HG02798 (cell line): ENCODE results near the gene SHB.

Experiments
- ATAC-seq: cut with Tn5 transposase; IDR thresholded peaks from one replicate; pipeline ENCODE4 v1.9.1; 2021; ENCODE audit warnings: mild to moderate bottlenecking; ENCODE audit not compliant: unreplicated experiment, poor library complexity

SHB gene

DNA sequence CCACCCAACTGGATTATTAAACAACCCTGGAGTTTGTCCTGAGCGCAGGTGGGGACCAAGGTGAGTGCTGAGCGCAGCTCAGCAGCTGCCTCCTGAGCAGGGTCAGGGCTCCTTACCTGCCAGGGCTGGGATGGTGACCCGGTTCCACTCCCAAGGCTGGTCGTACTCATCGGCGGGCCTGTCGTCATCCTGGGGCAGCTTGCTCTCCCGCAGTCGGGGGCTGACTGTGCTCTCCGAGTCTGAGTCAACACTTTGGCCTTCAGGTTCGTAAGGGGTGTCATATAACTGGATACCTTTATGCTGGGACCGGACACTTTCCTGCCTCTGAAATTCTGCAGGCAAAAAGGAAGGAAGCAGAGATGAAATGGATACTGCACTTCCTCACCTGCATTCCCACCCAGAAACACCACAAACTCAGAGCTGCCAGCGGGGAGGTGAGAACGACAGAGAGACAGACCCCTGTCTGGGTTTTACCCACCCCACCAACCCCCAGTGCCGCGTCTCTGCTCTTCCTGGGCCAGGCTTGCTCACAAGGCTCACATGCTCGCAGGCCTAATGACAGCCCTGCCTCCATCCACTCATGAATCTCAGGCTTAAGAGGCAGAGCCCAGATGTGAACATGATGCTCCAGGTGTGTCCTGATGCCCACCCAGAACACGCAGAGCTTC lies 94.4 kb downstream of the SHB start:
- no peak for ATAC-seq

DNA sequence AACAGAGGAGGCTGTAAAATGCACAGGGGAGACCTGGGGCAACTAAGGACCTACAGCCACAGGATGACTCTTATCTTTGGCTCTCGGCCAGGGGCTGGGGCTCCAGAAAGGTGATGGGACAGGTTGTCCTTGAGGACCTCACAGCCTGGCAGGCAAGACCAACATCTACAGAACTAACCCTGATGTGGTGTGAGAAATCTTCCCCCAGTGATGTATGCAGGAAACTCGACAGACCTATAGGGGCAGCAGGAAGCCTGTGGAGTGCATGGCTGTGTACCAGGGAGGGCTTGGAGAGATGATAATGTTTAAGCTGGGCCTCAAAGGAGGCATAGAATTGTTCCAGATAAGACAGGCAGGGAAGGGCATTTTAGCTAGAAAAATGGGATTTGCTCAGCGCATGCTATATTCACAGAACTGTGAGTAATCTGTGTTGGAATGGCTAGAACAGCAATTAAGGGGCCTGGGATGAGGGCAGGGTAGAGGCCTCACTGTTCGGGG lies 96.6 kb downstream of the SHB start:
- ATAC-seq = no peak

DNA sequence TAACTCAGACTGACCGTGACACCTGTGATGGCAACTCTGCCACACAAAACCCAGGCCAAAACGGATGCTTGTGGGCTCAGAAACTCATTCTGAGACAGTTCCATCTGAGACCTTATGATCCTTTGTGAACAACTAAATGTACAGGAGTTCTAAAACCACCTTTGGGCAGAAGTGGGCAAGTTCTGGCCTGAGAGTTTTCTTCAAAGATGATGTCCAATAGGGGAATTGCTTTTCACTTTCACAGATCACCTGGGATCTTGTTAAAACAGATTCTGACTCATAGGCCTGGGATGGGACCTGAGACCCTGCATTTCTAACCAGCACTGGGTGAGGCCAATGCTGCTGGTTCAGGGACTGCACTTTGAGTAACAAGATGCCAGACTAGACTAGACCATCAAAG lies 97.3 kb downstream of the SHB start:
- no peak for ATAC-seq

DNA sequence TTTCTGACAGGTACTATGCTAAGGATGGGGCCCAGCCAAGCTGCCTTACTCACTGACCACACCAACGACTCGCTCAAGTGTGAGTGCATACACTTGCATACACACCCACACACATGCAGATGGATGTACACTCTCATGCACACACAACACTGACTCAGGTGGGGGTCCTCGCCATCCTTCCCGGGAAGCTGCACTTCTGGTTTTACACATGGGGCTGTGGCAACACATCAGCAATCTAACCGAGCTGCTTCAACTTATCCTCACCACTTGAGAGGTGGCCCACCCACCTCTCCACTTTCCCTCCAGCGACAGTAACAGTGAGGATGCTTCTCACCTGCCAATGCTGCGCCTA lies 97.9 kb downstream of the SHB start:
- ATAC-seq = no peak

DNA sequence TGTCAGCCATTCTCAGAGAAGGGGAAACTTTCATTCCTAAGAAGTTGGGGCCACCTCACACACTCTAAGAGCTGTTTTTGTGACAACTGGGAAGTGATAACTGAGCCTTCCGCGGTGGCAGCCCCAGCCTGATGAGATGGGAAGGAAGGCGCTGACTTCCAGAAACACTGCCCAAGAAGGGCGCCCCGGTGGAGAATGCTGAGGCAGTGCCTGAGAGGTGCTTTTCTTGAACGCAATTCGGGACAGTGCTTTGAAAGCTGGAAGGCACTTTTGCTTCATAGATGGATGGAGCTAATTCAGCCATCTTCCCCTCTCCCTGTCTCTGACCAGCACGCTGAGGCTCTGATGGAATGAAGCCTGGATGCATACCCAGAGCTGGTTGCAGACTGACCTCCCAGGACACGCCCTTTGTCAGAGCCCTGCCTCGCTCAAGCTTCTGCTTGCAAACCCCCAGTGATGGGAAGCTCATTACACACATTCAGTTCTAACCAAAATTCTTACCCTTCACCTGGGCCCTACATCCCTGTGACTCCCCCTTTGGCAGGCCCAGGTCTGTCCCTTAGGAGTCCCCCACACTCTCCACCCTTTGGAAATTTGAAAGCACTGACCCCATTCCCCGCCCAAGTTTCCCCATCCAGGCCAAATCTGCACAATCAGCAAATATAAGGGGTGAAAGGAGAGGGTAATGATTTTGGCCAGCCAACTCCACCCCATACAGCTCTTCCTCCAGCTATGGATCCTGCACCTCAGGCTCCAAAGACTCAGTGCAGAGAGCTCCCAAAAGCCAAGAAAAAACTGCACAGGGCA lies 98.5 kb downstream of the SHB start:
- no peak for ATAC-seq

DNA sequence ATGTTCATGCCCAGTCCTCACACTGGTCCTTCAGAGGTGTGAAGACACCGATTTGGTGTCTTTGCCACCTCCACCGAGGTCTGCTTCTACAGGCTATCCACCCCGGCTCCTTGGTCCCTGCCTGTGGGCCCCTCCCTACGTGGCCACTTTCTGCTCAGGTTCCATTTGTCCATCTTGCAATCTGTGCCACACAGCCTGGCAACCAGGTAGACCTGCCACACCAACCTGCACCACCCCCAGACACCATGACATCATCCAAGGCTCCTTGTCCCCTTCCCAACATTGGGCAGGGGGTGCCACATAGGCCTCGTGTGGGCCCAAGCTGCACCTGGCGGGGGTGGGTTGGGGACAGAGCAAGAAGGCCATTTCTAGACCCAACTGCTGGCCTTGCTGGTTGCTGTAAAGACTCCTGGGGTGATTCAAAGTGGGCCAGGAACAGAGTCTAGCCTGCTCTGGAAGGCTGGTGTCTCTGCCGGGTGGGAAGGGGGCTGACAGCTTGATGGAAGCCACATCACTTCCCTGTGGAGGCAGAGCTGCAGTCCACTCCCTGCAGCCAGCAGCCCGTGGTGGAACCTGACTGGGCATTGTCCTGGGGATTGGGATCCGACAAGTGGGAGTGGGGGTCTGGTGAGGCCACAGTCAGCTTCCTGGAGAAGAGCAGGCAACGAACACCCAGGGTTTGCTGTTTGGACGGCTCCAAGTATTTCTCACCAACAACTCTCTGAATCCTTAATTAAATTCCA lies 99.3 kb downstream of the SHB start:
- no peak for ATAC-seq

DNA sequence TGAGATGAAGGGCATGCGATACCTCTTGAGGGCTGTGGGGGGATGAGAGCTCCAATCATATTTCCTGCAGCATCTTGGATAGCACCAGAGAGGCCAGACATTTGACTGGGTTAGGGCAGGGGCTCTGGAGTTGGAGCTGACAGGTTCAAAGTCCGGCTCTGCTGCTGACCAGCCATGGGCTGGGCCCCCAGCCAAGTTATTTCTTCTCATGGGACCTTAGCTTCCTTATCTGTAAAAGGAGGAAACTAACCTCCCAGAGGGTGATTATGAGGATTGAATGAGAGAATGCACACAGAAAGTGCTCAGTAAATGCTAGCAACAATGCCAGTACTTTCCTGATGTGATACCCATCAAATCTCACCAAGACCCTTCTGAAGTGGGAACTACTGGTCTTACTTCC lies 99.9 kb downstream of the SHB start:
- no peak for ATAC-seq

DNA sequence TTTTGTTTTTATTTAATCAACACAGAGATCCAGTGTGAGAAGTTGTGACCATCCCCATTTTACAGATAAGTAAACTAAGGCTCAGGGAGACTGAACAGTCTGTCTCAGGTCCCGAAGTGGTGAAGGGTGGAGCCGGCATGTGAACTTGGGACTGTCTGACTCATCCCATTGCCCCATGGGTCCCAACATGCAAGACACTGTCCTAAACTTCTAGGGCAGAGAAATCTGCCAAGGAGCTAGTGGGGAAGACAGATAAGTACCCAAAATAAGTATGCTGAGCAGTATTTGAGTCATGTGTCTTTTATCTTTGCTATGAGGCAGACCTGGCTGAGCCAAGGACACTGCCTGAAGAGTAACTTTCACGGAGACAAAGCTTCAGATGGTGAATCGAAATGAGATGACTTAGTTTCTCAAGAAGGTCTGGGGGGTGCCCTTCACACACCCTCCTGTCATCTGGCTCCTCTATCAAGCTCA lies 100.8 kb downstream of the SHB start:
- ATAC-seq = no peak

DNA sequence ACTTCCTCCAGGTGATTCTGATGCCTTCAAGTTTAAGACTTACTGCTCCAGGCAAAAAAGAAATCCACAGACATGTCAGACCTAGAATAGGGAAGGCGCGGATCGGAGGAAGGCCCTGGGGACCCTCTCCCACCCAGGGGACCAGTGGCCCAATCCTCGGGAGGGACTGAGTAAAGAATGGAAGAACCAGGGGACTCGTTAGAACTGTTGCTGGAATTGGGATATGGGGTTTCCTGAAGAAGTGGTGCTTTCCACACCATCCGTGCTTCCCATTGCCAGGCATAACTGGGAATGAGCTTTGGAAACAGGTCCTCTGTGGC lies 101.3 kb downstream of the SHB start:
- no peak for ATAC-seq

DNA sequence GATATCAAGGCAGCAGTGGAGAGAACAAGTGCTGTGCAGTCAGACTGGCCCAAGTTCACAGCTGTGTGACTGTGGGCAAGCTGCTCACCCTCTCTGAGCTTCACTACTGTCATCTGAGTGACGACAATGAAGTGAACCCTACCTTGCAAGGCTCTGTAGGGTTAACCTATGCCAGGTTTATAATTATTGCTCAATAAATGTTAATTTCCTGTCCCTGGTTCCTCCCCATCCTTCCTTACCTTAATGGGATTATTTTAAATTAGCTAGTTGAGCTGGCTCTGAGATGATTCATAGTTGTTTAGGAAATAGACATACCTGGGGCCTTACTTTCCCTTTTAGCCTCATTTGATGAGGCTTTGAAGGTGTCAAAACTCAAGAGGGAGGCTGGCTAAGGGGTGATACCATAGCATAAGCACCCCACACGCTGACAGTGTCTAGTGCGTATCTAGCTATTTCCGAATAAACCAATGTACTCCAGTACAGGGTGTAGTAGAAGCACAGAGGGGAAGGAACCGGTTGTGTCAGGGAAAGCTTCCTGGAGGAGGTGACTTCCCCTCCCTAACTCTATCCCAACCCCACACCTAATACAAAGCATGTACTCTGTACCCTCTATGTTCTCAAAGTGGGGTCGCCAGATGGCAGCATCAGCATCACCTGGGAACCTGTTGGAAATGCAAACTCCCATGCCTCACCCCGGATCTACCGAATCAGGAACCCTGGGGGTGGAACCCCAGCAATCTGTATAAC lies 101.8 kb downstream of the SHB start:
- no peak for ATAC-seq

DNA sequence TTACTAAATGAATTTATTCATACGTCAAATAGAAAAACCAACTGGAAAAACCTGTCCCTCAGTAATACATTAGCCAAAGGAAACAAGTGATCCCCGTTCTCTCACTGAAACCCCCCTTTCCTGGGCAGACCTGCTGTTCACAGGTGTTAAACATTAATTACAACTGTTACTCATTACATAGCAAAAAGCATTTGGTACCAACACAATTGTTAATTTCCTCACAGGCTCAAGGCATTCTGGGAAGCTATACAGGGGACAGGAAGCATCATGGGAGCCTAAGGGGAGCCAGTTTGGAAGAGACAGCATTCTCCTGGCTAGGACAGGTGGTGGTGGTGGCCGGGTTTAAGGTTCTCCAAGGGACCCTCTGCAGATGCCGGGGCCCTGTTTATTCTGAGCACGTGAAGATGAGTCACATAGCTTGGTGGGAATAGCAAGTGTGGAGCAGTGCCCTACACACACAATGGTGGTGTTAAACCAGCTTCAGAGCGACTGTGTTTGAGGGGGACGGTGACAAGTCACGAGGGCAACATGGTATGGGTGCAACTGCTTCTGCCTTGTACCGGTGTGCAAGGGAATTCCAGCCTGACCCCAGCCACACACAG lies 102.5 kb downstream of the SHB start:
- no peak for ATAC-seq

DNA sequence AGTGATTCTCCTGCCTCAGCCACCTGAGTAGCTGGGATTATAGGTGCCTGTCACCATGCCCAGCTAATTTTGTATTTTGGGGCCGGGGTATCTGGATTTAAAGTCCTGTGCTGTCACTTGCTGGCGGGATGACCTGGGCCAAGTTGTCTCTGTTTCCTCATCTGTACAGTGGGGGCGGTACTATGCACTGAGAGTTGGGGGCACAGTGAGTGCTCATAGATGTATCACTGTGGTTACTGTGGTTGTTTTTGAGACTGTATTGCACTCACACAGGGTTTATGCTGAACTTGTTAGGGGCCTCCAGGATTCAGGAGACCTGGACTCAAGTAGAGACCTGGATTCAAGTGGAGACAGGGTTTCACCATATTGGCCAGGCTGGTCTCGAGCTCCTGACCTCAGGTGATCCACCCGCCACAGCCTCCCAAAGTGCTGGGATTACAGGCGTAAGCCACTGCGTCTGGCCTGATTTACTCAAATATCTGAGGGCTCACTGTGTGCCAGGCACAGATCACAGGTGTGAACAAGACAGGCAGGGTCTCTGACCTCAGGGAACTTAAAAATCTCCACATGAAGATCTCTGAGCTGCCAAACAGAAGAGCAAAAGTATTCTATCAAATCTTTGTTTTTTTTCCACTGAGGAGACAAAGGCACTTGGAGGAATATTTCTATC lies 103.2 kb downstream of the SHB start:
- ATAC-seq = peak; percentile 55

DNA sequence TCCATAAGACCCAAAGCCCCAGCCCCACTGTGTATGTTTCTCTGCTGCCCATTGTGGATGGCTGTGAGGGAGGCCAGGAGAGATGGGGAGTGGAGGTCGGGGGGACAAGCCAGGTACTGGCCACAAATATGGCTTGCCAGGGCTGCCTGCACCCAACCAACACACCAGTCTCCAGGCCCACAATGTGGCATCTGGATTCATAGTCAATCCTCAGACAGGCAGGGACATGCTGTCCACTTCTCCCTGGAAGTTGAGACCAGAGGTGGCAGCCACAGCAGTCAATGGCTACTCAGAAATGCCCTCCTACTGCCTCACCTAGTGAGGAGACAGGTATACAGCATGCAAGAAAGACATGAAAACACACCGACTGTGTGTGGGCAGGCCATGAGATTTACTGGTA lies 103.9 kb downstream of the SHB start:
- no peak for ATAC-seq

DNA sequence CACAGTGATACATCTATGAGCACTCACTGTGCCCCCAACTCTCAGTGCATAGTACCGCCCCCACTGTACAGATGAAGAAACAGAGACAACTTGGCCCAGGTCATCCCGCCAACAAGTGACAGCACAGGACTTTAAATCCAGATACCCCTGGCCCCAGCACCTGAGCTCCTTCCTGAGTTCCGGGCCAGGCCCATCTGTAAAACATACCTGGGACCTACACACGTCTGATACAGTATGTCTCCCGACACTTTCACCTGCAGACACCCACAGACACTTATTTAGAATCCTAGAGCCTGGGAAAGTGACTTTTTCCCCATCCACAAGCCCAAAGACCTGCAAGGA lies 104.3 kb downstream of the SHB start:
- no peak for ATAC-seq

DNA sequence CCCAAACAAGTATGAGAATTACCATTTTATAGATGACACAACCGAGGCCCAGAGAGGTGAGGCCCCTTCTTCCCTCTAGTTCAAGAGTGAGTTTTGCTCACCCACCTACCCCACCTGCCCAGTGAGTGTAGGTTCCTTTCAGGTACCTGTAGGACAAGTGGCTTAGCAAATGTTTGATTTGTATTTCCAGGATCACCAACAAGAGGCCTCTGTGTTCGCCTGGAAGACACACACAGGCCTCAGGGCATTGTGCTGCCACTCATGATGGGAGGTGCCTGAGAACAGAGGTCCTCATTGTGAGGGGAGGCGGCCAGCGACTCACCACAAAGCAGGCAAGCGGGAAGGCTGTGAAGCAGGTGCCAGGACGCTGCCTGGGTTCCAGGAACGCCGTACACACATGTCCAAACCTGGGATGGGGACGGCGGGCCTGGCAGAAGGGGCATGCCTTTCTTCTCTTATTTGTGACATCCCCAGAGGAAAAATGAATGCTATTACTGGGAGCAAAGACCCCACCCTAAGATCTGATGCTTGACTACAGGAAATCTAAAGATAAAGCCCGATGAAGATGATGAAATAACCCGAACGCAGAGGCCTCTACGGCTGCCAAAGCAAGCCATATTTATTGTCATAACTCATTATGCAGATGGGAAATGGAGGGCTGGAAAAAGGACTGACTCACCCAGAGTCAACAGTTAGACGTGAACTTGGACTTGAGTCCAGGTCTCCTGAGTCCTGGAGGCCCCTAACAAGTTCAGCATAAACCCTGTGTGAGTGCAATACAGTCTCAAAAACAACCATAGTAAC lies 104.9 kb downstream of the SHB start:
- no peak for ATAC-seq

DNA sequence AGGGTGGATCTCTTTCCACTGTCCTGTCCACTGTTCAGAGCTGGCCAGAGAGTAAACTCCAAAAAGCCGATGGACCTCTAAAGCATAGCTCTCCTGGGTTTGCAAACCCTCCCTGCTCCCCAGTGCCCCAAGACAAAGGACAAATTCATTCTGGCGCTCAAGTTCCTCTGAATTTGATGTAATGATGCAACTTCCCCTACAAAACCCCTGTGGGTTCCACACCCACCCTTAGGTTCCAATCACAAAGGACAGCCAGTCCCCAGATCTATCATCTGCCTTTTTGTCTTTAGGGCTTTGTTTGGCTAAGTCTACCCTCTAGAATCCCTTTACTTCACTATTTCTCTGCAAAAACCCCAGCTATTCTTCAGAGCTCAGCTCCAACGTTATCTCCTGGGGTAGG lies 107.7 kb downstream of the SHB start:
- no peak for ATAC-seq

DNA sequence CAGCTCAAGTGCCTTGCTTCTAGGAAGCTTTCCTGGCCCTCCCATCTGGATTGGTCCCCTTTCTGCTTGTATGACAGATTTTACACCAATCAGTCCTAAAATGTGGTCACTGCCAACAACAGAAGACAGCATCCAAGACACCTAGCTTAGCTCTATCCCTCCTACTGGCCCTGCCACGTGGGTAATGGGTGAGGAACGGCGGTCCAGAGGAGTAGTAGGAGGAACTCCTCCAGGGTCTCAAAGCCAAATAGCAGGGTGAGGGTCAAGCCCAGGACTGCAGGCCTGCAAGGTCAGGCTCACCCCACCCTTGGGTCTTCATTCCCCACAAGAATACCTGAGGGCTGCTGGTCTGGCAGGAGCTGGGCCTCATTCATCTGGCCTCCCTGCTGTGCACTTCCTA lies 108.4 kb downstream of the SHB start:
- no peak for ATAC-seq

DNA sequence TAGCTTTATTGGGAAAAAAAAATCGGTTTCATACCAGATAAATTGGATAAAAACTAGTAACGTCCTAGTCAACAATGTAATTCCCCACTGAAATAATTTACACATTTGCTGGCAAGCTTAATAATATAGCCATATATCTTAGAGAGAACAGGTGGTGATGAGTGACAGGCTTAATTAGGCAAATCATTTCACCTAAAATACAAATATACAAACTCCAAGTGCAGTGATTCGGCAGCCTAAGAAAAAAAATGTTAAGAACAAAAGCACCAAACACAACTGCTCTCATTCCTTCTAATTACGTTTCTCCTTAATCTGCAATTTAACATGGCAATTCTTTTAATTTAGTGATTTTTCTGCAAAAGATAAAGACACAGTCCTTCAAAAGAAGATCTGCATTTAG lies 109.1 kb downstream of the SHB start:
- ATAC-seq = no peak

DNA sequence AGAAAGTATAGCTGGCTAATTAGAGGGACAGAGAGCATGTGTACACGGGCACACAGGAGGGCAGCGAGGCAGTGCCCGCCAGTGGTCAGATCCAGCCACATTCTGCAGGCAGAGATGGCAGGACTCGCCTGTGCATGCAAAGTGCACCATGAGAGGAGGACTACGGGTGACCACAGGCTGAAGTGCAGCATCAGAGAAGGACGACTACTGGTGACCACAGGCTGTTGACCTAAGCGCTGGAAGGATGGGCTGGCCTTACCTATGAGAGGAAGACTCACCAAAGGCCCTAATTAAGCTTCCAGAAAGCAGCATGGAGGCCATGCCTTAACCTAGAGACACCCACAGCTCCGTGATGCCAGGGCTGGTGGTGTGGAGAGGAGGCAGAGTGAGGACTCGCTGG lies 110.9 kb downstream of the SHB start:
- no peak for ATAC-seq
